NCI-H1436 (cell line): ENCODE measurements around the gene CATSPER2.
"Not testable (repeated sequence)": the region's sequence is repeated elsewhere in the genome, so short reads cannot be mapped to it uniquely, and the experiment has no call there.

Source experiments
- DNase-seq: peaks from one replicate; lab custom pipeline; 2025; lab: John Stamatoyannopoulos, UW

The CATSPER2 gene

GRCh38 chr15:43593328-43594190 lies 55.1 kb downstream of the CATSPER2 start, which contains the start of gene CKMT1B:
Gene CKMT1B, plus strand, starts transcription at chr15:43594027. Its CDS starts 192 bp downstream, at chr15:43594219.
- DNase-seq: not testable (repeated sequence)

GRCh38 chr15:43592841-43593240 lies 55.8 kb downstream of the CATSPER2 start:
- DNase-seq: not testable (repeated sequence)

GRCh38 chr15:43589778-43590466 lies 58.7 kb downstream of the CATSPER2 start, which contains the start of gene PPIP5K1:
Gene PPIP5K1, minus strand, starts transcription at chr15:43590208. Its CDS starts 5,704 bp downstream, at chr15:43584504.
- DNase-seq: not testable (repeated sequence)
